Measurements from ENCODE around the gene POLR3H. TPM values are rescaled to one million over a fixed set of nuclear protein-coding genes. Genes with fewer than 3 reads are reported as not detected.
"Not testable (repeated sequence)": the region's sequence is repeated elsewhere in the genome, so short reads cannot be mapped to it uniquely, and the experiment has no call there.

POLR3H gene, protein sequence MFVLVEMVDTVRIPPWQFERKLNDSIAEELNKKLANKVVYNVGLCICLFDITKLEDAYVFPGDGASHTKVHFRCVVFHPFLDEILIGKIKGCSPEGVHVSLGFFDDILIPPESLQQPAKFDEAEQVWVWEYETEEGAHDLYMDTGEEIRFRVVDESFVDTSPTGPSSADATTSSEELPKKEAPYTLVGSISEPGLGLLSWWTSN
- total RNA-seq (2013) = 9.2 TPM
- 10 to 100 TPM in 2 of 3 donors, 1 to 10 TPM in 1; 9.4 to 19.0 (median 10.4) TPM for polyA plus RNA-seq
- 8.9 and 12.8 TPM in 2 replicates for polyA minus RNA-seq
- 1.9 to 14.0 (median 10.7) reads per million in 11 experiments for total RNA-seq

DNA sequence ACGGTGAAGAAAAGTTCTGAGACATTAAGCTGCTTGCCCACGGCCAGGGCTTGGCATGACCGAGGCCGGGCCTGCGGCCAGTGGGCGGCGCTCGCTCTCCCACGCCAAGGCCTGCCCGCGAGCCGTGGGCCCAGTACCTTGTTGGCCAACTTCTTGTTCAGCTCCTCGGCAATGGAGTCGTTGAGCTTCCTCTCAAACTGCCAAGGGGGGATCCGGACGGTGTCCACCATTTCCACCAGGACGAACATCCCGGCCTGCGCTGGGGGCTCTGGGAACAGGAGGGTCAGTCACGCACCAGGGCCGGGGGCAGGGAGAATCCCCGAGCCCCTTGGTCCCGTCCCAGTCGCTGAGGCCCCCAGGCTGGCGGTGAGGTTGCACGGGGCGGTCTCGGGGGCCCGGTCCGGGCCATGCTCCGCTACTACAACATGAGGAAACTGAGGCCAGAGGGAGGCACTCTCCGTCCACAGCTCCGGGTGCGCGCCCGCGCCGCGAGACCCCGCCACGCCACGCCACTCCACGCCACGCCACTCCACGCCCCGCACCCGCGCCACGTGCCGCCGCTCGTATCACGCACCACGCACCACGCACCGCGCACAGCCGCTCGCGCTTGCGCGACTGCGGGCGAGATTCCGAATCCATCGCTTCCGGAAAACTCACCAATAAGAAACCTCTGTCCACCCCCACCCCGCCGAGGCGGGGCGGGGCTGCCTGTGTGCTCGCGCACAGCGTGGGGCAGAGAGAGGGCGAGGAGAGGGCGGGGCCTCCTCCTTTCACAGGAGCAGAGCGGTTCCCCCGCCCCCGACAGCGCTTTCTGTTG is at the start of gene POLR3H:
TSS of gene POLR3H (minus strand) at position 617 of the 817 bp plus-strand sequence. CDS start at position 248, 369 bp downstream.
- Histone ChIP-seq H3K79me2 (ENCODE audit: insufficient read depth, low read length) (peaks cover 40% of the 10 kb centered on the region), H3K4me1 (ENCODE audit: control insufficient read depth in 1 of 2, insufficient read depth in 2 of 2, low read length in 2 of 2) (peaks cover 17 to 24% of the 10 kb centered on the region in 2 donors), H3K9me3 (replicated peaks in 1 of 2; ENCODE audit: control insufficient read depth in 1 of 2, insufficient read depth in 1 of 2, low read length in 2 of 2) (no peaks in the 10 kb centered on the region), H3K27ac (ENCODE audit: low read depth in 1 of 2, low read length in 2 of 2) (peak within 1 kb of the TSS; percentile 87 to 93), H3K4me2 (replicated peaks; ENCODE audit: extremely low read depth, low read length, poor library complexity, severe bottlenecking) (peak within 1 kb of the TSS; percentile 98), H3K36me3 (replicated peaks in 1 of 2; ENCODE audit: control insufficient read depth in 1 of 2, insufficient read depth in 2 of 2, low read length in 2 of 2) (peaks cover 8 to 23% of the 10 kb centered on the region in 2 donors), H3K9ac (ENCODE audit: insufficient read depth, low read length, poor library complexity, severe bottlenecking) (peak within 1 kb of the TSS; percentile 90), H3K4me3 (replicated peaks in 1 of 3; ENCODE audit: low read depth in 2 of 3, low read length in 3 of 3) (peak within 1 kb of the TSS; percentile 56 to 93 (median 82)), H3K27me3 (ENCODE audit: control insufficient read depth in 2 of 2, insufficient read depth in 2 of 2, low read length in 2 of 2) (no peaks in the 10 kb centered on the region), H2AFZ (ENCODE audit: insufficient read depth, low read depth, low read length, poor library complexity, severe bottlenecking) (peak within 1 kb of the TSS; percentile 97), H4K20me1 (ENCODE audit: insufficient read depth, low read length) (peaks cover 23% of the 10 kb centered on the region)
- WGBS (ENCODE audit: insufficient coverage) = under 1% methylated on average over 79 of the region's 80 CpGs
- Mint-ChIP-seq H3K4me1 (peaks cover 29% of the 10 kb centered on the region), H3K4me3 (peak within 1 kb of the TSS; percentile 87 to 94), H3K27ac (peak within 1 kb of the TSS; percentile 83 to 95 (median 93)), H3K27me3 (ENCODE audit: low read depth in 3 of 3) (peaks cover 0 to 4% (median 2%) of the 10 kb centered on the region in 3 donors), H3K36me3 (peaks cover 12 to 17% of the 10 kb centered on the region in 2 donors), H3K9me3 (no peaks in the 10 kb centered on the region)
- peak; percentile 96 to 99 (median 98) for DNase-seq
- TF ChIP-seq, protein P1, sequence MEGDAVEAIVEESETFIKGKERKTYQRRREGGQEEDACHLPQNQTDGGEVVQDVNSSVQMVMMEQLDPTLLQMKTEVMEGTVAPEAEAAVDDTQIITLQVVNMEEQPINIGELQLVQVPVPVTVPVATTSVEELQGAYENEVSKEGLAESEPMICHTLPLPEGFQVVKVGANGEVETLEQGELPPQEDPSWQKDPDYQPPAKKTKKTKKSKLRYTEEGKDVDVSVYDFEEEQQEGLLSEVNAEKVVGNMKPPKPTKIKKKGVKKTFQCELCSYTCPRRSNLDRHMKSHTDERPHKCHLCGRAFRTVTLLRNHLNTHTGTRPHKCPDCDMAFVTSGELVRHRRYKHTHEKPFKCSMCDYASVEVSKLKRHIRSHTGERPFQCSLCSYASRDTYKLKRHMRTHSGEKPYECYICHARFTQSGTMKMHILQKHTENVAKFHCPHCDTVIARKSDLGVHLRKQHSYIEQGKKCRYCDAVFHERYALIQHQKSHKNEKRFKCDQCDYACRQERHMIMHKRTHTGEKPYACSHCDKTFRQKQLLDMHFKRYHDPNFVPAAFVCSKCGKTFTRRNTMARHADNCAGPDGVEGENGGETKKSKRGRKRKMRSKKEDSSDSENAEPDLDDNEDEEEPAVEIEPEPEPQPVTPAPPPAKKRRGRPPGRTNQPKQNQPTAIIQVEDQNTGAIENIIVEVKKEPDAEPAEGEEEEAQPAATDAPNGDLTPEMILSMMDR (IDR thresholded peaks at IDR 0.05) = peak; percentile 79
- intact Hi-C loops (cut with micrococcal nuclease) = loop anchor here (1.0 to 5.0 kb wide), 4 partner anchors 48 to 77 kb away; partner anchors contain the start of genes ACO2 (in 1 of the 2), DESI1 (in 1 of the 2), PHF5A (in 1 of the 2) and XRCC6 (in 1 of the 2)

DNA sequence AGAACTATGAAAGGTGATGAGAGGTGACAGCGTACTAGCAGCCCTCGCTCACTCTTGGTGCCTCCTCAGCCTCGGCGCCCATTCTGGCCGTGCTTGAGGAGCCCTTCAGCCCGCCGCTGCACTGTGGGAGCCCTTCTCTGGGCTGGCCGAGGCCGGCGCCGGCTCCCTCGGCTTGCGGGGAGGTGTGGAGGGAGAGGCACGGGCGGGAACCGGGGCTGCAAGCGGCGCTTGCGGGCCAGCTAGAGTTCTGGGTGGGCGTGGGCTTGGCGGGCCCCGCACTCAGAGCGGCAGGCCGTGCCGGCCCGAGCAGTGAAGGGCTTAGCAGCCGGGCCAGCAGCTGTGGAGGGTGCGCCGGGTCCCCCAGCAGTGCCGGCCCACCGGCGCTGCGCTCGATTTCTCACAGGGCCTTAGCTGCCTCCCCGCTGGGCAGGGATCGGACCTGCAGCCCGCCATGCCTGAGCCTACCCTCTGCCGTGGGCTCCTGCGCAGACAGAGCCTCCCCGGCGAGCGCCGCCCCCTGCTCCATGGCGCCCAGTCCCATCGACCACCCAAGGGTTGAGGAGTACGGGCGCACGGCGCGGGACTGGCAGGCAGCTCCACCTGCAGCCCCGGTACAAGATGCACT is 49.2 kb upstream of the POLR3H start:
- 97% methylated on average over 43 of the region's 51 CpGs for WGBS (ENCODE audit: insufficient coverage)

More for the DNA sequence above, 49.2 kb upstream of the POLR3H start:
- not testable (repeated sequence) for H3K27me3 Mint-ChIP-seq (ENCODE audit: low read depth in 3 of 3); H3K27ac Mint-ChIP-seq; H4K20me1 ChIP-seq (ENCODE audit: insufficient read depth, low read length); DNase-seq; H3K4me3 ChIP-seq (replicated peaks in 1 of 3; ENCODE audit: low read depth in 2 of 3, low read length in 3 of 3); H3K9ac ChIP-seq (ENCODE audit: insufficient read depth, low read length, poor library complexity, severe bottlenecking); H3K27me3 ChIP-seq (ENCODE audit: control insufficient read depth in 2 of 2, insufficient read depth in 2 of 2, low read length in 2 of 2); H3K36me3 ChIP-seq (replicated peaks in 1 of 2; ENCODE audit: control insufficient read depth in 1 of 2, insufficient read depth in 2 of 2, low read length in 2 of 2); H3K4me2 ChIP-seq (replicated peaks; ENCODE audit: extremely low read depth, low read length, poor library complexity, severe bottlenecking); H3K27ac ChIP-seq (ENCODE audit: low read depth in 1 of 2, low read length in 2 of 2); H2AFZ ChIP-seq (ENCODE audit: insufficient read depth, low read depth, low read length, poor library complexity, severe bottlenecking); H3K4me3 Mint-ChIP-seq; H3K9me3 ChIP-seq (replicated peaks in 1 of 2; ENCODE audit: control insufficient read depth in 1 of 2, insufficient read depth in 1 of 2, low read length in 2 of 2); H3K9me3 Mint-ChIP-seq; H3K36me3 Mint-ChIP-seq
- peaks cover 10% of the 10 kb centered on the region for H3K4me1 Mint-ChIP-seq
- H3K4me1 ChIP-seq (ENCODE audit: control insufficient read depth in 1 of 2, insufficient read depth in 2 of 2, low read length in 2 of 2) = peaks cover 16 to 17% of the 10 kb centered on the region in 2 donors
- peaks cover 12% of the 10 kb centered on the region for H3K79me2 ChIP-seq (ENCODE audit: insufficient read depth, low read length)
- intact Hi-C loops (cut with micrococcal nuclease) = loop anchor here (5.0 to 10.0 kb wide), 2 partner anchors 51 to 189 kb away; partner anchors contain the start of gene POLR3H (in 1 of the 2)

Measured in CD14-positive monocyte (primary cell).